Heart right ventricle (tissue), 16 donors: Measurements from ENCODE around the gene ADGRA3. TPM values are rescaled to one million over a fixed set of nuclear protein-coding genes. Genes with fewer than 3 reads are reported as not detected.

Experiments
- ATAC-seq, 8 donors: fragments of 200-7000 bp; cut with Tn5 transposase; one replicate each; pipeline ENCODE4 v1.9.1; 2020; ENCODE audit warnings: mild to moderate bottlenecking in 8 of 8, moderate library complexity in 8 of 8, moderate number of reproducible peaks in 1 of 8
- DNase-seq, 2 donors: peaks; one replicate each; pipeline ENCODE4 v3.0.0-alpha.2; 2020
- H3K27ac ChIP-seq, 10 donors: fragments of 200-600 bp; sonication (generic) in 2 of 10; one replicate each; pipeline versions ENCODE4 v1.5.0 to v1.8.0; 2020 to 2022; ENCODE audit warnings: mild to moderate bottlenecking in 3 of 10
- H3K27me3 ChIP-seq, 7 donors: fragments of 200-600 bp; one replicate each; pipeline ENCODE4 v1.8.0; 2021 to 2022; ENCODE audit warnings: mild to moderate bottlenecking in 2 of 7
- H3K36me3 ChIP-seq, 9 donors: fragments of 200-600 bp; sonication (generic) in 1 of 9; one replicate each; pipeline versions ENCODE4 v1.5.0 to v1.8.0; 2020 to 2022; ENCODE audit warnings: mild to moderate bottlenecking in 2 of 9
- H3K4me1 ChIP-seq, 9 donors: fragments of 200-600 bp; sonication (generic) in 1 of 9; one replicate each; pipeline versions ENCODE4 v1.5.0 to v1.8.0; 2020 to 2022; ENCODE audit warnings: mild to moderate bottlenecking in 4 of 9
- H3K4me3 ChIP-seq, 10 donors: fragments of 200-600 bp; sonication (generic) in 2 of 10; one replicate each; pipeline versions ENCODE4 v1.5.0 to v1.8.0; 2020 to 2022; ENCODE audit warnings: mild to moderate bottlenecking in 7 of 10, moderate library complexity in 2 of 10
- H3K9me3 ChIP-seq, 11 donors: fragments of 200-600 bp in 10 of 11; sonication (generic) in 2 of 11; one replicate each; pipeline versions ENCODE4 v1.5.0 to v1.8.0; 2013 to 2022; ENCODE audit warnings: mild to moderate bottlenecking in 2 of 11, control low read depth in 1 of 11, moderate library complexity in 1 of 11
- CTCF ChIP-seq, 9 donors: fragments of 200-600 bp; sonication (generic) in 2 of 9; IDR thresholded peaks; one replicate each; pipeline versions ENCODE4 v1.5.0 to v1.8.0; 2021 to 2022; ENCODE audit warnings: antibody characterized with exemption in 9 of 9, mild to moderate bottlenecking in 5 of 9, moderate library complexity in 1 of 9
- WGBS, 2 donors: extraction: QIAGEN DNeasy Blood & Tissue Kit; methylation state at CpG; one replicate each; pipeline ENCODE4 v1.1.7; 2013; ENCODE audit warnings: inconsistent platforms in 1 of 2; 5-methylcytosine and 5-hydroxymethylcytosine counted together
- intact Hi-C, 10 donors: fragments of 100-400 bp; cut with DNase I; formaldehyde crosslinking; loops; one replicate each; pipeline versions ENCODE4 v1.11.1 to v1.14.2; 2022
- polyA plus RNA-seq, 2 donors: library from polyadenylated mRNA; stranded (reverse); fragments of 200-250 nt; gene quantifications; one replicate each; pipeline ENCODE4 v1.2.3, GENCODE V29; 2013
- total RNA-seq, 10 donors: library from RNA; stranded (reverse); fragmentation: NEBNext Ultra II Directional in 3 of 10; extraction: Animal tissue kit (Norgen Biotek cat#: 25700) in 3 of 10; gene quantifications; one replicate each; pipeline versions ENCODE4 v1.2.1 to v1.2.4, GENCODE V29; 2021 to 2023
- donor health status: Arrhythmogenic right ventricular cardiomyopathy.
- donor health status: ischemic (EF 13 %, LVEDD 7.1; RV severe dilation, severe dysfunction).
- donor health status: healthy with polysubstance abuse.
- donor health status: DM: no; HTN: yes; CAD: no.
- donor health status: DM: no; HTN: no; CAD: no.
- donor health status: ischemic (EF 25% LVEDD 6.9; RV normal size, moderate dysfunction).
- donor health status: ischemic (EF 25% LVEDD 5.7; RV mildly dilated, moderate dysfunction).
- donor health status: healthy.
- donor health status: DM: yes; HTN: yes; CAD: no.
- donor health status: Ischemic cardiomyopathy.
- donor health status: ischemic (EF 35%, LVEDD 5.7; RV mildly dilated, moderate dysfunction).
- donor health status: nonischemic (EF 11% LVEDD 7.7; RV severe dilation, severe dysfunction).
- donor health status: DM: yes; HTN: yes; CAD: no.
- donor health status: PGD.
- donor health status: ischemic (EF 29% LVEDD 5.4; RV normal size, mild dysfunction).
- donor health status: nonischemic (EF 23%, LVEDD 6.1; RV moderate dilation, normal function).

The ADGRA3 gene
- total and polyA plus RNA-seq, 12 donors = 4.9 to 29.5 (median 20.8) TPM

DNA sequence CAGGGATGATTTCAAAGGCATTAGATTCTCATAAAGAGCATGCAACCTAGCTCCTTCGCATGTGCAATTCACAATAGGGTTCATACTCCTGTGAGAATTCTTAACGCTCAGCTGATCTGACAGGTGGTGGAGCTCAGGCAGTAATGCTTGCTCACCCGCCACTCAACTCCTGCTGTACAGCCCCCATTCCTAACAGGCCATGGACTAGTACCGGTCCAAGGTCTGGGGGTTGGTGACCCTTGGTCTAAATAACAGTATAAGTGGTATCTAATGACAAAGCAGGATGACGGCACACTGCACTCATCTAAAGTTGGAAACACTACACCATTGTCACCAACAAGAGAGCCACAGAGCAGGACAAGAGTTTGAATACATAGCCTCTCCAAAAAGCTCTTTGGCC is 28.5 kb downstream of the ADGRA3 start:
- WGBS, 2 donors = 72 to 77% methylated on average over 5 of the region's 5 CpGs
- peak in 5 of 8 donors; percentile 53 to 82 (median 73) for ATAC-seq
- DNase-seq = no peak
- Histone ChIP-seq H3K36me3 (no peaks in the 10 kb centered on the region), H3K9me3 (no peaks in the 10 kb centered on the region), H3K27ac (no peak overlapping the region), H3K4me1 (peaks cover 0 to 35% (median 15%) of the 10 kb centered on the region in 9 donors), H3K27me3 (no peaks in the 10 kb centered on the region), H3K4me3 (no peak overlapping the region)
- intact Hi-C loops = no loop called here
- TF ChIP-seq CTCF (IDR thresholded peaks at IDR 0.05) = no peak

DNA sequence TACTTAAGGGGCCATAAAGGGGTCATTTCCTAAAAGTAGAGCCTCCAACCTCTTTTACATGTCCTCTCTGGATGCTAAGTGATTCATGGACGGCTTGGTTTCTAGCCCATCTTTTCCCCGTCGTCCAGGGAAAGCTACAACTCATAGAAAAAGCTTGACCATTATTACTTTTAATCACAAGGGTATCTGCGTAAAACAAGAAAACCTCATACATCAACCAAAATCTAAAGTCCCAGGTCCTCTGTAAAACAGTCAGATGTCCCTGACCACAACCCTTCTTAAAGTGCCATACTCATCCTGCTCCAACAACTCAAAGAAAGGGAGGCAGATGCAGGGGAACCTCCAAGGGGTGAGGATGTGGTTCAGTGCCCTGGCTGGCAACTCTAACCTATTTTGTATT is 29.6 kb downstream of the ADGRA3 start:
- H3K4me1 ChIP-seq = peaks cover 0 to 35% (median 15%) of the 10 kb centered on the region in 9 donors
- TF ChIP-seq CTCF (IDR thresholded peaks at IDR 0.05) = no peak
- H3K9me3 ChIP-seq = no peaks in the 10 kb centered on the region
- 78 to 83% methylated on average over 4 of the region's 4 CpGs for WGBS, 2 donors
- DNase-seq = no peak
- no peaks in the 10 kb centered on the region for H3K27me3 ChIP-seq
- no peak overlapping the region for H3K27ac ChIP-seq
- ATAC-seq = no peak
- intact Hi-C loops = no loop called here
- no peak overlapping the region for H3K4me3 ChIP-seq
- H3K36me3 ChIP-seq = no peaks in the 10 kb centered on the region

DNA sequence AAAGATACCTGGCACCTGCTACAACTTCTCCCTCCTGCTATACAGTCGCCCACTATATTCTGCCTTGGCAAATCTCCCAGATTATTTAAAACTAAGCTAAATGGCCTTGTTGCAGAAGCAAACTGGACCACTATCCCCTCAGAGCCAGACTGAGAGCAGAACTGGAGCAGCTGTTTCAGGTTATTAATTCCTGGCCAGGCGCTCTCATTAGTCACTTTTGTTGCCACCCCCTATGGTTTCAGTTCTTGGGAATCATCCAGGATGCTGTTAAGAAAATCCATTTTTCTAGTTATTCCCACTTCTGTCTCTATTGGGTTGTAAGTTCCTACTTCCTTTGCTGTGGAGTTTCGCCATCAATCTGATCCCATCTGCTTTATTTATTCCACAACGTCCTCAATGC is 30.1 kb downstream of the ADGRA3 start:
- intact Hi-C loops = no loop called here
- Histone ChIP-seq H3K4me3 (no peak overlapping the region), H3K36me3 (no peaks in the 10 kb centered on the region), H3K9me3 (no peaks in the 10 kb centered on the region), H3K27me3 (no peaks in the 10 kb centered on the region), H3K4me1 (peaks cover 0 to 39% (median 15%) of the 10 kb centered on the region in 9 donors), H3K27ac (no peak overlapping the region)
- TF ChIP-seq CTCF (IDR thresholded peaks at IDR 0.05) = no peak
- ATAC-seq = peak in 3 of 8 donors; percentile 34 to 48 (median 41)
- 65 to 75% methylated on average over 4 of the region's 4 CpGs for WGBS, 2 donors
- DNase-seq = no peak

- H3K4me1 ChIP-seq = peaks cover 0 to 44% (median 15%) of the 10 kb centered on the region in 9 donors
- DNase-seq = no peak
- H3K27me3 ChIP-seq = no peaks in the 10 kb centered on the region
- no peaks in the 10 kb centered on the region for H3K36me3 ChIP-seq
- intact Hi-C loops = no loop called here
- 42 to 53% methylated on average over 1 of the region's 1 CpG for WGBS, 2 donors
- no peak overlapping the region for H3K4me3 ChIP-seq
- H3K27ac ChIP-seq = no peak overlapping the region
- no peak for TF ChIP-seq CTCF (IDR thresholded peaks at IDR 0.05)
- no peak for ATAC-seq
- H3K9me3 ChIP-seq = no peaks in the 10 kb centered on the region
Observed at GRCh38 chr4:22483551-22483981, 32.3 kb downstream of the ADGRA3 start.
